ENCODE measurements around the gene GRPEL1.
"Not testable (repeated sequence)": the region's sequence is repeated elsewhere in the genome, so short reads cannot be mapped to it uniquely, and the experiment has no call there.

The GRPEL1 gene

GRCh38 chr4:7092026-7092425 is 24.2 kb upstream of the GRPEL1 start:
- no peak for DNase-seq (ENCODE audit: low spot score)

- no peak for DNase-seq (ENCODE audit: low spot score)
Measured at GRCh38 chr4:7089213-7089986, 21.5 kb upstream of the GRPEL1 start.

- DNase-seq (ENCODE audit: low spot score): no peak
Measured at GRCh38 chr4:7087036-7087435, 19.2 kb upstream of the GRPEL1 start.

GRCh38 chr4:7086384-7086783 is 18.5 kb upstream of the GRPEL1 start:
- DNase-seq (ENCODE audit: low spot score): no peak

- DNase-seq (ENCODE audit: low spot score): not testable (repeated sequence)
Measured at GRCh38 chr4:7084564-7084961, 16.7 kb upstream of the GRPEL1 start.

GRCh38 chr4:7083597-7084563 is 16.0 kb upstream of the GRPEL1 start:
- DNase-seq (ENCODE audit: low spot score): no peak

DNA sequence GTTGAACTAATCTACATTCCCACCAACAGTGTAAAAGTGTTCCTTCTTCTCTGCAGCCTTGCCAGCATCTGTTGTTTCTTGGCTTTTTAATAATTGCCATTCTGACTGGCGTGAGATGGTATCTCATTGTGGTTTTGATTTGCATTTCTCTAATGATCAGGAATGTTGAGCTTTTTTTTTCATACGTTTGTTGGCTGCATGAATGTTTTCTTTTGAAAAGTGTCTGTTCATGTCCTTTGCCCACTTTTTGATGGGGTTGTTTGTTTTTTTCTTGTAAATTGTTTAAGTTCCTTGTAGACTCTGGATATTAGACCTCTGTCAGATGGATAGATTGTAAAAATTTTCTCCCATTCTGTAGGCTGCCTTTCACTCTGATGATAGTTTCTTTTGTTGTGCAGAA is 12.0 kb upstream of the GRPEL1 start:
- DNase-seq (ENCODE audit: low spot score): not testable (repeated sequence)

- not testable (repeated sequence) for DNase-seq (ENCODE audit: low spot score)
Measured at GRCh38 chr4:7079483-7079882, 11.6 kb upstream of the GRPEL1 start.

- DNase-seq (ENCODE audit: low spot score): no peak
Measured at GRCh38 chr4:7078025-7078424, 10.2 kb upstream of the GRPEL1 start.

DNA sequence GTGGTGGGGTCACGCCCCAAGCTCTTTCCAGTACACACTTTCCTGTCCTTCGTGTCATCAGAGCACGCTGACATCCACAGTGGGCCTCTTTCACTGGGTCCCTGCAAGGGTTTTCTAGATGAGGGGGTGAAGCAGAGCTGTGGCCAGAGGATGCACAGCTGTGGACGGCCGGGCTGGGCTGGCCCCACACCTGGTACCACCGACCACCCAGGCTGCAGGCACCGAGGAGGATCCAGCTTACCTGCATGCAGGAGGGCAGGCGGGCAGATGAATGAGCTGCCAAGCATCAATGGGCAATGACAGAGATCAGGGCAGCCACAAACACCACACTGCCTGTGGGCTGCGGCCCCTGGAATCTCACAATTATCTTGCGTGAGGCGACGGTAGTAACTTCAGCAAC is 9.5 kb upstream of the GRPEL1 start:
- DNase-seq (ENCODE audit: low spot score): no peak

DNA sequence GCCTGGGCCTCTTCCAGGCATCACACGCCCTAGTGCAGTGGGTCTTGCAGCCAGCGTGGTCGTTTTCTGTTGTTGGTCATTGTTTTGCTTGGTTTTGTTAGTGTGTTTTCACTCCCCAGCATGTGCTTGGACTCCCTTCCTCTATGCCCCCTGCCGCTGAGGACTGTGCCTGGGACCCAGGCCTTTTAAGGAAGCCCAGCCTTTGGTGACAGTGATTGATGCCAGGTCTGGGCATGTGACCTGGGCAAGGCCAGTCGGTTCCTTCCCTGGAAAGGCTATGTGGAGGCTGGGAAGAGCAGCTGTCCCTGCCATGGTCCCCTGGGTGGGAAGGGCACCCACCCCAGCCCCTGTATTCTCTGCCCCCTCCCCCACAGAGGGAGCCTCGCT is 8.8 kb upstream of the GRPEL1 start:
- no peak for DNase-seq (ENCODE audit: low spot score)

DNA sequence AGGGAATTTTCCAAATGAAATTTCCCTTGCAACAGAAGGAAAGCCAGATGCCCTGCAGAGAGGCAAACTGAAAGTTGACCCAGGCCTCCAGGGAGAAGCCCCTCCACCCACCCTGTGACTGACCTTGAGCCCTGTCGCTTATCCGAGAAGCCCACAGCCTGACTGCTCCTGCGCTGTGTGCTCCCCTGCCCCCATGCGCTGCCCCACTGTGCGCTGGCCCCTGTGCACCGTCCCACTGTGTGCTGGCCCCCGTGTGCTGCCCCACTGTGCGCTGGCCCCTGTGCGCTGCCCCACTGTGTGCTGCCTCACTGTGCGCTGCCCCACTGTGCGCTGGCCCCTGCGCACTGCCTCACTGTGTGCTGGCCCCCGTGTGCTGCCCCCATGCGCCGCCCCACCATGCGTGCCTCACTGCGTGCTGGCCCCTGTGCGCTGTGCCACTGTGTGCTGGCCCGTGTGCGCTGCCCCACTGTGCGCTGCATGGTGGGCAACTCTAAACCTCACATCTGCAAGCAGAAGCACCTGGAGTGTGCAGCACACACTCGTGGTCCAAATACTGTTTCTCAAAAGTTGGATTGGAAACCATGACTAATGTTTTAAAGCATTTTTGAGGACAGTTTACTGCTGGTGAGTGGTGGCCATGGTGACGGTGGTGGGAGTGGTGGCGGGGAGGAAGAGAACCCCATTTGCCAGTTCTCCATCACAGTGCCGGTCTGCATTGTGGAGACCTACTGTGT is 8.3 kb upstream of the GRPEL1 start:
- DNase-seq (ENCODE audit: low spot score): no peak

DNA sequence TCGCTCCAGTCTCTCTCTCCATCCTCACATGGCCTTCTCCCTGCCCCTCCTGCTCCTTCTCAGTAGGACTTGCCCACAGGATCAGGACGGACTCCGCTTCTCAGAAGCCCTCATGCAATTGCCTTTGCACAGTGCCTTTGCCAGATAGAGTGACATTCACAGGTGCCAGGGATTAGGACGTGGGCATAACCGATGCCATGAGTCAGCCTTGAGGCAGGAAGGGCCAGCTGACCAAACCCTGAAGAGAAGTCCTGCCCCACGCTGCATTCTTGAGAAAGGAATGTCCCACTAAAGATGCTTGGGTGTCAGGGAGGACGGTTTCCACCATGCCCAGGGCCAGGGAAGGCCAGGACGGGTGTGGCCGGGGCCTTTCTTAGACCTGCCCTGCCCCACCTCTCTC is 6.6 kb upstream of the GRPEL1 start:
- DNase-seq (ENCODE audit: low spot score): no peak

- peak; percentile 65 for DNase-seq (ENCODE audit: low spot score)
Measured at GRCh38 chr4:7073526-7074390, 5.9 kb upstream of the GRPEL1 start.

DNA sequence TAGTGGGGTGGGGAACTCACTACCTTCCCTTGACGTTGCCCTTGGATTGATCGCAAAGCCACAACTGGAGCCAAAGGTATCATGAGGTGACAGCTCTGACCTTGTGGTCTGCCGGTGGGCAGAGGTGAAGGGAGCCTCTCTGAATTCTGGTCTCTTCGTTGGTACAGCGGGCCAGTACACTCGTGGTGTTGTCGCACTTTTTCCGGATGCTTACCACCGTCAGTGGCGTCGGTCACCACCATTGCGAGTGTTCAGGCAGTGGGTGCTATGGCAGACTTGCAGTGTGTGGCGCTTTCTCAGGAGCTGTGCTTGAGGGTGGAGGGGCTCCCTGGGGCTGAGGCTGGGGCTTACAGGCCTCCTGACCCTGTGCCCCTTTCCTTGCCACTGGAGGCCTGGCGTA is 5.2 kb upstream of the GRPEL1 start:
- no peak for DNase-seq (ENCODE audit: low spot score)

DNA sequence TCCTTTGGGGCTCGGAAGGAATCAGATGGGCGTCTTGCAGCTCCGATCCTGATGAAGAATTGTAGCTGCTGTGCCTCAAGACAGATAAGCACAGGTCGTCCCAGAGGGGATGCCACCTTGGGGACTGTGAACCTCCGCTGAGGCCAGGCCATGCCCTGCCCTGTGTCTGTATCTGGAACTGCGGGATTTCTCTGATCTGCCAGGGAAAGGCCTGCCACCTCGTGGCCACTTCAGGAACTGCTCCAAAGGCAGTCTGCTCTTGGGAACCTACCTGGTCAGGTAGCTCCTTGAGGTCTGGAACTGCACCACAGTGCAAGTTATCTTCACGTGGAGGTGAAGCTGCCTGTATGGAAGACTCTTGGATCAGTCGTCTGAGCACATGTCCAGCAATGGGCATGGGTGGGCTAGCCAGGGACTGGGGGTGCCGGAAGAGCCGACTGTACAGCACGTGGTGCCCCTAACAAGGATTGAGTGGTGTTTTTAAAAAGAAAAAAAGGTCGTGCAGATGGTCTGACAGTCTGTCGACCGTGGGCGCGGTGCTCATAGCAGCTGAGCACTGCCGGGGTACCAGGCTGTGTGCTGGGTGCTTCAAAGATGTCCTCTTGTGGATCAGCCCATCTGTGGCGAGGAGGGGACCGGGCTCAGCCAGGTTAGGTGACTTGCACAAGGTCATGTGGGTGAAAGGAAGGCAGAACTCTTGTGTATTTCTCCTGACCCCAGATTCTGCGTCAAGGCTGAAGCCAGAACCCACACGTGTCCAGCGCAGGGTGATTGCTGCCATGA is 3.1 kb upstream of the GRPEL1 start:
- DNase-seq (ENCODE audit: low spot score): peak; percentile 78

- DNase-seq (ENCODE audit: low spot score): peak; percentile 62
Measured at GRCh38 chr4:7068883-7069282, 1.0 kb upstream of the GRPEL1 start.

GRCh38 chr4:7068279-7068842 is 497 bp upstream of the GRPEL1 start:
- no peak for DNase-seq (ENCODE audit: low spot score)

GRCh38 chr4:7067126-7067451 is 775 bp downstream of the GRPEL1 start:
- no peak for DNase-seq (ENCODE audit: low spot score)

DNA sequence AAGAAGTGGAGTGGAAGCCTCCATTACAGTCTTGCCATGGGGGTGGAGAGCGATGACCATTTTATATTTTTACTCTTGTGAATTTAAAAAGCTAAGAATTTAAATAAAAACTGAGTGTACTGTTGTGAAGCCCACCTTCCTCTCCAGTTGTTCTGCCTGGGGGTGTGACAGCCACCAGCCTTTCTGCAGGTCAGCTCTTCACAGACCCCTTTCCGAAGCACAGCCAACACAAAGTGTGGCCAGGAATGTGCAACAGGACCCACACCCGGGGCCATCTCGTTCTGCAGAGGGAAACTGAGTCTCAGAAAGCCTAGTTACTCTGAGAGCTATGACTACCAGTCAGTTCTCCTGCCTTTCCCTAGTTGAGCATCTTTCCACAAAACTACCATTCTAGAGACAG is 1.4 kb downstream of the GRPEL1 start:
- no peak for DNase-seq (ENCODE audit: low spot score)

DNA sequence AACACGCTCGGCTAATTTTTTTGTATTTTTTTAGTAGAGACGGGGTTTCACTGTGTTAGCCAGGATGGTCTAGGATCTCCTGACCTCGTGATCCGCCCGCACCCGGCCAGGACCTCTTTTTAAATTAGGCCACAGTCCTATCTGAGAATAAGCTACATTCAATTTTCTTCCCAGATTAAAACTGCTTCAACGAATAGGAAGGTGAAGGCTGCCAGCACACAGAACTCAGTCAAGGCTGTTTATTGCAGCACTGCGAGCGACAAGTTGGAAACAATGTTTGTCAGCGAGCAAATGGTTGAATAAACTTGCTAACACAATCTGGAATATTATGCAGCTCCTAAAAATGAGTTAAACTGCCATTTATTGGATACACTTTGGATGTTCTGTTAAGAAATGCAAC is 1.9 kb downstream of the GRPEL1 start:
- no peak for DNase-seq (ENCODE audit: low spot score)

Data from RKO (cell line).